HepG2 (cell line): ENCODE data around the gene FGD2. TPM values are rescaled to one million over a fixed set of nuclear protein-coding genes. Genes with fewer than 3 reads are reported as not detected.

Experiments
- ATAC-seq: fragments of 200-7000 bp; cut with Tn5 transposase; 3 replicates; pipeline ENCODE4 v1.9.1; 2020; ENCODE audit warnings: mild to moderate bottlenecking, moderate library complexity
- BruUV-seq: library from RNA; stranded (reverse); fragments of 400-500 nt; replicated peaks from 2 replicates; lab custom pipeline; 2021; lab: Mats Ljungman, UMichigan
- CTCF ChIA-PET: fragments of 300-600 bp; formaldehyde crosslinking; extraction: SDS; loops from one replicate; lab custom pipeline; 2021; ENCODE audit warnings: low total read pairs, inconsistent platforms, low intra/inter-chr PET ratio; lab: Yijun Ruan, JAX
- POLR2A ChIA-PET: fragments of 350-600 bp; sonication (Branson Sonifier 250); formaldehyde crosslinking; loops from one replicate; lab custom pipeline; 2020; ENCODE audit warnings: antibody characterized with exemption, inconsistent platforms; lab: Yijun Ruan, JAX
- DNase-seq: peaks from one replicate; pipeline ENCODE4 v3.0.0-alpha.2; 2015; ENCODE audit warnings: low spot score
- FAIRE-seq: peaks from 3 replicates; lab custom pipeline; 2011; peaks lifted over from hg19 to GRCh38; lab: Jason Lieb, UNC
- H2AFZ ChIP-seq: one replicate; pipeline ENCODE4 v1.6.1; 2011; ENCODE audit warnings: low read length, inconsistent platforms
- H3K27ac ChIP-seq: fragments of 300-600 bp; 3 replicates; pipeline ENCODE4 v1.8.0; 2011; ENCODE audit warnings: mixed run types, mild to moderate bottlenecking, mixed read lengths, low read length, inconsistent platforms; ENCODE audit not compliant: insufficient read depth; ENCODE audit errors: extremely low read length
- H3K27me3 ChIP-seq, 2 experiments: fragments of 200-600 bp in 1 of 2; 2 replicates in 1 of 2; 3 replicates in 1 of 2; pipeline versions ENCODE4 v1.6.0 to v1.8.0; 2011; ENCODE audit warnings: low read length in 2 of 2, mild to moderate bottlenecking in 2 of 2, moderate library complexity in 2 of 2, inconsistent platforms in 1 of 2; ENCODE audit not compliant: insufficient read depth in 2 of 2, control insufficient read depth in 1 of 2
- H3K36me3 ChIP-seq, 2 experiments: fragments of 200-600 bp in 1 of 2; replicated peaks in 1 of 2; 2 replicates in 1 of 2; 3 replicates in 1 of 2; pipeline versions ENCODE4 v1.5.1 to v1.8.0; 2011; ENCODE audit warnings: low read length in 2 of 2, inconsistent platforms in 1 of 2; ENCODE audit not compliant: insufficient read depth in 2 of 2, control insufficient read depth in 1 of 2
- H3K4me1 ChIP-seq: 2 replicates; pipeline ENCODE4 v1.5.1; 2012; ENCODE audit warnings: low read length, inconsistent platforms; ENCODE audit not compliant: insufficient read depth
- H3K4me2 ChIP-seq: 2 replicates; pipeline ENCODE4 v1.6.0; 2011; ENCODE audit warnings: low read depth, low read length, inconsistent platforms
- H3K4me3 ChIP-seq, 3 experiments: fragments of 200-600 bp in 1 of 3; sonication (generic), shearing (Covaris generic) in 1 of 3; replicated peaks in 1 of 3; 2 replicates each; pipeline ENCODE4 v1.5.1; 2011 to 2016; ENCODE audit warnings: low read length in 3 of 3, inconsistent platforms in 2 of 3, low read depth in 2 of 3, mild to moderate bottlenecking in 2 of 3, control low read depth in 1 of 3, mixed read lengths in 1 of 3; ENCODE audit not compliant: insufficient read depth in 1 of 3
- H3K79me2 ChIP-seq: one replicate; pipeline ENCODE4 v1.6.1; 2011; ENCODE audit warnings: low read length, inconsistent platforms; ENCODE audit not compliant: insufficient read depth
- H3K9ac ChIP-seq: 2 replicates; pipeline ENCODE4 v1.6.0; 2011; ENCODE audit warnings: mild to moderate bottlenecking, low read depth, low read length, inconsistent platforms; ENCODE audit not compliant: insufficient read depth
- H3K9me3 ChIP-seq: 2 replicates; pipeline ENCODE4 v1.5.1; 2012; ENCODE audit warnings: mild to moderate bottlenecking, low read length
- H4K20me1 ChIP-seq: 2 replicates; pipeline ENCODE4 v1.6.0; 2011; ENCODE audit warnings: inconsistent platforms, mild to moderate bottlenecking, low read length, moderate library complexity; ENCODE audit not compliant: insufficient read depth
- AKAP8 ChIP-seq: sonication (generic); formaldehyde crosslinking; IDR thresholded peaks from 2 replicates; pipeline ENCODE4 v1.5.1; 2020; ENCODE audit warnings: mild to moderate bottlenecking, missing genetic modification reagents
- ELF1 ChIP-seq: sonication (generic); formaldehyde crosslinking; IDR thresholded peaks from 2 replicates; pipeline ENCODE4 v1.4.0; 2020; ENCODE audit warnings: missing genetic modification reagents
- MED1 ChIP-seq: sonication (generic); formaldehyde crosslinking; IDR thresholded peaks from 2 replicates; pipeline ENCODE4 v1.4.0; 2020; ENCODE audit warnings: missing genetic modification reagents
- SATB2 ChIP-seq: sonication (generic); formaldehyde crosslinking; IDR thresholded peaks from 2 replicates; pipeline ENCODE4 v1.5.0; 2020; ENCODE audit warnings: missing genetic modification reagents
- TP53 ChIP-seq: sonication (generic); formaldehyde crosslinking; conservative IDR thresholded peaks from 2 replicates; pipeline ENCODE4 v1.4.0; 2020; ENCODE audit warnings: missing genetic modification reagents
- ZNF235 ChIP-seq: sonication (generic); formaldehyde crosslinking; IDR thresholded peaks from 2 replicates; pipeline ENCODE4 v1.8.1; 2023; ENCODE audit warnings: mild to moderate bottlenecking, missing genetic modification reagents, borderline replicate concordance
- ZNF251 ChIP-seq: sonication (generic); formaldehyde crosslinking; IDR thresholded peaks from 2 replicates; pipeline ENCODE4 v1.9.0; 2021; ENCODE audit warnings: mild to moderate bottlenecking, missing genetic modification reagents
- ZNF30 ChIP-seq: sonication (generic); formaldehyde crosslinking; IDR thresholded peaks from 2 replicates; pipeline ENCODE4 v1.5.0; 2020; ENCODE audit warnings: mild to moderate bottlenecking, missing genetic modification reagents
- ZNF484 ChIP-seq: sonication (generic); formaldehyde crosslinking; IDR thresholded peaks from 2 replicates; pipeline ENCODE4 v1.5.1; 2020; ENCODE audit warnings: mild to moderate bottlenecking, low read depth, missing genetic modification reagents, borderline replicate concordance
- ZSCAN12 ChIP-seq: sonication (generic); formaldehyde crosslinking; IDR thresholded peaks from 2 replicates; pipeline ENCODE4 v1.9.0; 2021; ENCODE audit warnings: mild to moderate bottlenecking, missing genetic modification reagents
- WGBS: methylation state at CpG from one replicate; pipeline ENCODE4 v1.1.6; 2017; ENCODE audit warnings: low lambda C conversion rate; 5-methylcytosine and 5-hydroxymethylcytosine counted together
- in situ Hi-C: cut with HindIII; loops from 2 replicates; pipeline ENCODE4 v1.10.0; 2017; ENCODE audit warnings: low pct_unique_long_range_greater_than_20kb; ENCODE audit not compliant: extremely low pct_ligation_motif_present
- intact Hi-C: fragments of 100-400 bp; cut with micrococcal nuclease; formaldehyde crosslinking; loops from one replicate; pipeline ENCODE4 v1.10.0; 2022; ENCODE audit not compliant: unreplicated experiment
- polyA plus RNA-seq, 8 experiments: library from polyadenylated mRNA; depleted of rRNA in 3 of 8; stranded (reverse) in 7 of 8; unstranded in 1 of 8; fragments of >200 nt; fragmentation: Illumina TruSeq in 4 of 8; extraction: Trizol in 4 of 8; gene quantifications; 2 replicates each; pipeline versions ENCODE4 v1.2.1 to v1.2.3, GENCODE V29; 2011 to 2016; ENCODE audit warnings: low read depth in 4 of 8, missing spikeins in 1 of 8, mixed read lengths in 1 of 8; ENCODE audit not compliant: insufficient read depth in 1 of 8
- total RNA-seq, 5 experiments: library from RNA; depleted of rRNA; stranded (reverse); fragments of >200 nt; fragmentation: Illumina TruSeq; extraction: Trizol; gene quantifications; 2 replicates each; pipeline ENCODE4 v1.2.3, GENCODE V29; 2016; ENCODE audit warnings: low read depth in 1 of 5
- TF ChIP-seq, protein P1 (sequence below): sonication (generic); formaldehyde crosslinking; IDR thresholded peaks from 2 replicates; pipeline ENCODE4 v1.4.0; 2020; ENCODE audit warnings: missing genetic modification reagents; ENCODE audit errors: not compliant biosample characterization

The FGD2 gene
- total and polyA plus RNA-seq, 2 of the 13 experiments (the other 11 are each of a cell fraction or from before 2014, with no cell fraction given): not detected

DNA sequence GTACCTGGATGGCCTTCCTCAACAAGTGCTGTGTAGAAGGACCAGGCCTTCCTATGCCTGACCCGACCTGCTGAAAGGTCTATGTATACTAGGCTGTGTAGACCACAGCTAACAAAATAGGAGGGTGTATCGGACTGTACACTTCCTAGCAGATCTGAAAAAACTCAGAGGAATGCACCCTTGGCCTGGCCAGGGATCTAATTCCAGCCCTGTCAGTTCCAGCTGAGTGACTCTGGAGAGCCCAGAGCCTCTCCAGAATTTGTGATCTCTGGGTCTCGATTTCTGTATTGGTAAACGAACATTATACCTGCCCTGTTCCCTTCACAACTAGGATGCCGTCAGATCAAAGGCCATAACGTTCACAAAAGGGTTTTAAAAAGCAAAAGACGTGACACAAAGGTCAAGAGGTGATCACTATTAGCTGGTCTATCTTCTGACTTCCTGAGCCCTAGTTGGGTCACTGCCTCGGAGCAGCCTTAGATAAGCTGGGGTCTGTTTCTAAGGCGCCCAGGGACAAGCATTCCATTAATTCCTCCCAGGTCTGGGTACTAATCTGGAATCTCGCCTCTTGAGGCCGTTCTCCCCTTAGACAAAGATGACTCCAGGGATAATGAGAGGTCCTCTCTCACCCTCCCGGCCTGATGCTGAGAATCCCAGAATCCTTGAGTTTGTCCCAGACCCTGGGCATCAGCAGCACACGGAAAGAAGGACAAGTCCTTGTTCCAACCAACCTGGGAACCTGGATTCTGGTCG, 33.4 kb upstream of the FGD2 start:
- DNase-seq: no peak
- no peak for ATAC-seq
- CTCF ChIA-PET: no interaction called here
- no peak overlapping the region for H3K4me2 ChIP-seq
- BruUV-seq: no TSS peak
- FAIRE-seq: no peak
- H4K20me1 ChIP-seq: no peaks in the 10 kb centered on the region
- H3K36me3 ChIP-seq: peaks cover 77 to 98% of the 10 kb centered on the region in 2 experiments
- H3K9me3 ChIP-seq: no peaks in the 10 kb centered on the region
- 92% methylated on average over 14 of the region's 14 CpGs for WGBS
- no peak overlapping the region for H2AFZ ChIP-seq
- POLR2A ChIA-PET: no interaction called here
- intact Hi-C loops (no loop called here), in situ Hi-C loops (no loop called here)
- no peak overlapping the region for H3K4me3 ChIP-seq
- TF ChIP-seq ZNF484 (CRISPR knock-in tag) (no peak), SATB2 (CRISPR knock-in tag) (no peak), TP53 (CRISPR knock-in tag) (no peak), ELF1 (no peak), AKAP8 (CRISPR knock-in tag) (no peak), ZNF251 (CRISPR knock-in tag) (no peak), MED1 (CRISPR knock-in tag) (no peak), ZSCAN12 (CRISPR knock-in tag) (no peak), ZNF235 (CRISPR knock-in tag) (no peak), ZNF30 (CRISPR knock-in tag) (no peak)
- TF ChIP-seq, protein P1, sequence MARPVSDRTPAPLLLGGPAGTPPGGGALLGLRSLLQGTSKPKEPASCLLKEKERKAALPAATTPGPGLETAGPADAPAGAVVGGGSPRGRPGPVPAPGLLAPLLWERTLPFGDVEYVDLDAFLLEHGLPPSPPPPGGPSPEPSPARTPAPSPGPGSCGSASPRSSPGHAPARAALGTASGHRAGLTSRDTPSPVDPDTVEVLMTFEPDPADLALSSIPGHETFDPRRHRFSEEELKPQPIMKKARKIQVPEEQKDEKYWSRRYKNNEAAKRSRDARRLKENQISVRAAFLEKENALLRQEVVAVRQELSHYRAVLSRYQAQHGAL: no peak
- no peaks in the 10 kb centered on the region for H3K27me3 ChIP-seq
- H3K9ac ChIP-seq: no peak overlapping the region
- H3K27ac ChIP-seq: no peak overlapping the region
- no peaks in the 10 kb centered on the region for H3K4me1 ChIP-seq
- H3K79me2 ChIP-seq: no peaks in the 10 kb centered on the region
